ENCODE results near the gene SARNP.
A peak's percentile ranks its signal among the peaks of the same experiment; 100 is the strongest.

The SARNP gene

GRCh38 chr12:55715169-55715764 lies 102.3 kb downstream of the SARNP start:
- H3K36me3 ChIP-seq (ENCODE audit: control insufficient read depth in 4 of 4, insufficient read depth in 4 of 4, low read length in 3 of 4) = peaks cover 0 to 14% (median 11%) of the 10 kb centered on the region in 4 experiments
- POLR2A ChIA-PET = interaction anchor here (1.0 kb wide), 1 partner anchor 474 kb away, joined by 3 read pairs; the partner anchor contains the start of gene SMARCC2
- WGBS (ENCODE audit: insufficient coverage) = 83% methylated on average over 5 of the region's 7 CpGs
- peak overlapping the region; percentile 83 to 98 (median 92) for H3K4me3 ChIP-seq (ENCODE audit: control insufficient read depth in 1 of 7, extremely low read depth in 1 of 7, insufficient read depth in 4 of 7, low read depth in 2 of 7, low read length in 6 of 7)
- H3K27me3 ChIP-seq (replicated peaks in 2 of 5; ENCODE audit: control insufficient read depth in 4 of 5, insufficient read depth in 5 of 5, low read length in 4 of 5) = peaks cover 0 to 2% (median 2%) of the 10 kb centered on the region in 5 experiments
- H3K4me1 ChIP-seq (ENCODE audit: control extremely low read depth in 1 of 4, control insufficient read depth in 4 of 4, insufficient read depth in 4 of 4, low read length in 3 of 4) = peaks cover 3 to 27% (median 19%) of the 10 kb centered on the region in 4 experiments
- no peaks in the 10 kb centered on the region for H3K9me3 ChIP-seq (ENCODE audit: control extremely low read depth in 1 of 5, control insufficient read depth in 4 of 5, insufficient read depth in 2 of 5, low read depth in 1 of 5, low read length in 4 of 5)
- CTCF ChIA-PET = interaction anchor here (0.9 to 3.1 kb wide), 8 partner anchors 8 to 313 kb away, joined by 3 to 19 read pairs (median 6); partner anchors contain the start of genes CD63 and ITGA7
- H3K27ac ChIP-seq (ENCODE audit: insufficient read depth in 1 of 2, low read depth in 1 of 2, low read length in 2 of 2, poor library complexity in 1 of 2, severe bottlenecking in 2 of 2) = peak overlapping the region; percentile 87 to 89
- DNase-seq = no peak

- Histone ChIP-seq H3K9me3 (ENCODE audit: control extremely low read depth in 1 of 5, control insufficient read depth in 4 of 5, insufficient read depth in 2 of 5, low read depth in 1 of 5, low read length in 4 of 5) (no peaks in the 10 kb centered on the region), H3K4me1 (ENCODE audit: control extremely low read depth in 1 of 4, control insufficient read depth in 4 of 4, insufficient read depth in 4 of 4, low read length in 3 of 4) (peaks cover 10 to 35% (median 22%) of the 10 kb centered on the region in 4 experiments), H3K27me3 (replicated peaks in 2 of 5; ENCODE audit: control insufficient read depth in 4 of 5, insufficient read depth in 5 of 5, low read length in 4 of 5) (peaks cover 0 to 9% (median 5%) of the 10 kb centered on the region in 5 experiments), H3K27ac (ENCODE audit: insufficient read depth in 1 of 2, low read depth in 1 of 2, low read length in 2 of 2, poor library complexity in 1 of 2, severe bottlenecking in 2 of 2) (no peak overlapping the region), H3K4me3 (ENCODE audit: control insufficient read depth in 1 of 7, extremely low read depth in 1 of 7, insufficient read depth in 4 of 7, low read depth in 2 of 7, low read length in 6 of 7) (no peak overlapping the region), H3K36me3 (ENCODE audit: control insufficient read depth in 4 of 4, insufficient read depth in 4 of 4, low read length in 3 of 4) (no peaks in the 10 kb centered on the region)
- POLR2A ChIA-PET = no interaction called here
- DNase-seq = no peak
- CTCF ChIA-PET = no interaction called here
- 100% methylated on average over 1 of the region's 2 CpGs for WGBS (ENCODE audit: insufficient coverage)
These were observed 103.8 kb downstream of the SARNP start for GRCh38 chr12:55713721-55714120.

GRCh38 chr12:55712700-55713415 lies 104.7 kb downstream of the SARNP start:
- no peak for DNase-seq
- no CpG with 5 or more reads among the region's 1 CpG for WGBS (ENCODE audit: insufficient coverage)
- H3K27ac ChIP-seq (ENCODE audit: insufficient read depth in 1 of 2, low read depth in 1 of 2, low read length in 2 of 2, poor library complexity in 1 of 2, severe bottlenecking in 2 of 2) = no peak overlapping the region
- H3K4me1 ChIP-seq (ENCODE audit: control extremely low read depth in 1 of 4, control insufficient read depth in 4 of 4, insufficient read depth in 4 of 4, low read length in 3 of 4) = peaks cover 14 to 39% (median 30%) of the 10 kb centered on the region in 4 experiments
- no peaks in the 10 kb centered on the region for H3K9me3 ChIP-seq (ENCODE audit: control extremely low read depth in 1 of 5, control insufficient read depth in 4 of 5, insufficient read depth in 2 of 5, low read depth in 1 of 5, low read length in 4 of 5)
- POLR2A ChIA-PET = no interaction called here
- H3K27me3 ChIP-seq (replicated peaks in 2 of 5; ENCODE audit: control insufficient read depth in 4 of 5, insufficient read depth in 5 of 5, low read length in 4 of 5) = peaks cover 0 to 17% (median 7%) of the 10 kb centered on the region in 5 experiments
- CTCF ChIA-PET = interaction anchor here (0.6 to 2.2 kb wide), 4 partner anchors 14 to 988 kb away, joined by 3 to 10 read pairs (median 4); no protein-coding TSS in a partner anchor
- H3K4me3 ChIP-seq (ENCODE audit: control insufficient read depth in 1 of 7, extremely low read depth in 1 of 7, insufficient read depth in 4 of 7, low read depth in 2 of 7, low read length in 6 of 7) = no peak overlapping the region
- H3K36me3 ChIP-seq (ENCODE audit: control insufficient read depth in 4 of 4, insufficient read depth in 4 of 4, low read length in 3 of 4) = no peaks in the 10 kb centered on the region

- no peak overlapping the region for H3K4me3 ChIP-seq (ENCODE audit: control insufficient read depth in 1 of 7, extremely low read depth in 1 of 7, insufficient read depth in 4 of 7, low read depth in 2 of 7, low read length in 6 of 7)
- POLR2A ChIA-PET = no interaction called here
These were observed 105.6 kb downstream of the SARNP start for GRCh38 chr12:55711786-55712553.

GRCh38 chr12:55708695-55709233 lies 108.8 kb downstream of the SARNP start:
- H3K36me3 ChIP-seq (ENCODE audit: control insufficient read depth in 4 of 4, insufficient read depth in 4 of 4, low read length in 3 of 4) = no peaks in the 10 kb centered on the region
- 0% methylated on average over 3 of the region's 3 CpGs for WGBS (ENCODE audit: insufficient coverage)
- POLR2A ChIA-PET = no interaction called here
- peaks cover 11 to 21% (median 16%) of the 10 kb centered on the region in 4 experiments for H3K4me1 ChIP-seq (ENCODE audit: control extremely low read depth in 1 of 4, control insufficient read depth in 4 of 4, insufficient read depth in 4 of 4, low read length in 3 of 4)
- CTCF ChIA-PET = no interaction called here
- H3K27ac ChIP-seq (ENCODE audit: insufficient read depth in 1 of 2, low read depth in 1 of 2, low read length in 2 of 2, poor library complexity in 1 of 2, severe bottlenecking in 2 of 2) = no peak overlapping the region
- no peaks in the 10 kb centered on the region for H3K9me3 ChIP-seq (ENCODE audit: control extremely low read depth in 1 of 5, control insufficient read depth in 4 of 5, insufficient read depth in 2 of 5, low read depth in 1 of 5, low read length in 4 of 5)
- H3K27me3 ChIP-seq (replicated peaks in 2 of 5; ENCODE audit: control insufficient read depth in 4 of 5, insufficient read depth in 5 of 5, low read length in 4 of 5) = peaks cover 0 to 32% (median 14%) of the 10 kb centered on the region in 5 experiments
- no peak for DNase-seq
- peak overlapping the region in 3 of 7 experiments; percentile 39 to 67 (median 60) for H3K4me3 ChIP-seq (ENCODE audit: control insufficient read depth in 1 of 7, extremely low read depth in 1 of 7, insufficient read depth in 4 of 7, low read depth in 2 of 7, low read length in 6 of 7)

More at GRCh38 chr12:55711786-55712553, 105.6 kb downstream of the SARNP start:
- H3K36me3 ChIP-seq (ENCODE audit: control insufficient read depth in 4 of 4, insufficient read depth in 4 of 4, low read length in 3 of 4) = no peaks in the 10 kb centered on the region
- WGBS (ENCODE audit: insufficient coverage) = 97% methylated on average over 3 of the region's 4 CpGs
- H3K4me1 ChIP-seq (ENCODE audit: control extremely low read depth in 1 of 4, control insufficient read depth in 4 of 4, insufficient read depth in 4 of 4, low read length in 3 of 4) = peaks cover 14 to 34% (median 28%) of the 10 kb centered on the region in 4 experiments
- CTCF ChIA-PET = interaction anchor here (0.6 to 2.2 kb wide), 5 partner anchors 9 to 987 kb away, joined by 3 to 10 read pairs (median 4); no protein-coding TSS in a partner anchor
- no peaks in the 10 kb centered on the region for H3K9me3 ChIP-seq (ENCODE audit: control extremely low read depth in 1 of 5, control insufficient read depth in 4 of 5, insufficient read depth in 2 of 5, low read depth in 1 of 5, low read length in 4 of 5)
- no peak for DNase-seq
- H3K27me3 ChIP-seq (replicated peaks in 2 of 5; ENCODE audit: control insufficient read depth in 4 of 5, insufficient read depth in 5 of 5, low read length in 4 of 5) = peaks cover 0 to 24% (median 9%) of the 10 kb centered on the region in 5 experiments
- no peak overlapping the region for H3K27ac ChIP-seq (ENCODE audit: insufficient read depth in 1 of 2, low read depth in 1 of 2, low read length in 2 of 2, poor library complexity in 1 of 2, severe bottlenecking in 2 of 2)

- ChIA-PET CTCF (interaction anchor here (2.3 kb wide), 1 partner anchor 8 kb away, joined by 7 read pairs; the partner anchor contains the start of gene BLOC1S1), POLR2A (no interaction called here)
- H3K27me3 ChIP-seq (replicated peaks in 2 of 5; ENCODE audit: control insufficient read depth in 4 of 5, insufficient read depth in 5 of 5, low read length in 4 of 5) = peaks cover 0 to 32% (median 14%) of the 10 kb centered on the region in 5 experiments
- under 1% methylated on average over 17 of the region's 39 CpGs for WGBS (ENCODE audit: insufficient coverage)
- H3K36me3 ChIP-seq (ENCODE audit: control insufficient read depth in 4 of 4, insufficient read depth in 4 of 4, low read length in 3 of 4) = no peaks in the 10 kb centered on the region
- H3K27ac ChIP-seq (ENCODE audit: insufficient read depth in 1 of 2, low read depth in 1 of 2, low read length in 2 of 2, poor library complexity in 1 of 2, severe bottlenecking in 2 of 2) = no peak within 1 kb of the TSS
- peak within 1 kb of the TSS; percentile 12 to 76 (median 47) for H3K4me3 ChIP-seq (ENCODE audit: control insufficient read depth in 1 of 7, extremely low read depth in 1 of 7, insufficient read depth in 4 of 7, low read depth in 2 of 7, low read length in 6 of 7)
- DNase-seq = peak in 2 of 3 donors; percentile 28 to 37
- H3K4me1 ChIP-seq (ENCODE audit: control extremely low read depth in 1 of 4, control insufficient read depth in 4 of 4, insufficient read depth in 4 of 4, low read length in 3 of 4) = peaks cover 11 to 21% (median 16%) of the 10 kb centered on the region in 4 experiments
- no peaks in the 10 kb centered on the region for H3K9me3 ChIP-seq (ENCODE audit: control extremely low read depth in 1 of 5, control insufficient read depth in 4 of 5, insufficient read depth in 2 of 5, low read depth in 1 of 5, low read length in 4 of 5)
These were observed 109.5 kb downstream of the SARNP start, which contains the start of gene ITGA7 for GRCh38 chr12:55707841-55708694. Gene ITGA7, minus strand, starts transcription at chr12:55707904. Its CDS starts 222 bp downstream, at chr12:55707682.

All from common myeloid progenitor, CD34-positive (primary cell).